SK-N-MC (cell line): Measurements from ENCODE around the gene ACO2.

ENCODE experiments used
- EZH2 ChIP-seq: fragments of 200-600 bp; sonication (generic); IDR thresholded peaks from one replicate; pipeline ENCODE4 v1.6.1; 2017; ENCODE audit warnings: antibody characterized with exemption
- FOXP2 ChIP-seq: optimal IDR thresholded peaks from 2 replicates; pipeline ENCODE3; 2011; ENCODE audit warnings: mild to moderate bottlenecking, moderate library complexity; ENCODE audit not compliant: insufficient read depth; ENCODE audit errors: extremely low read length, control extremely low read depth
- POLR2AphosphoS5 ChIP-seq: IDR thresholded peaks from 2 replicates; pipeline ENCODE4 v1.6.1; 2012; ENCODE audit warnings: mild to moderate bottlenecking, low read depth, low read length, borderline replicate concordance

DNA sequence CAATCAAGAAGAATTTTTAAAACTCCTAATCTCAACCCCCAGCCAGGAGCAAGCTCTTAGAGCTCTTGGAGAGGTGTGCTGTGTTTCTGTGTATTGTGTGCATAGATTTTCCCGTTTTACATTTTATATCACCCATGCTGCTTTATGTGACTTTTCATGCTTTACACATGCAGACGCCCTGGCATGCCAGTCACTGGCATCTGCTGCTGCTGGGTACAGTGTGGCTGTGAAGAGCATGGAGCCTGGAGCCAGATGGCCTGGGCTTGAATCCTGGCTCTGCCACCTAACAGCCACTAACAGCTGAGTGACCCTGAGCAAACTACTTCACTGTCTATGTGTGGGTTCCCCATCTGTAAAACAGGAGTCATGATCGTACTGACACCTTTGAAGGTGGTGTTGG is 52.2 kb downstream of the ACO2 start:
- TF ChIP-seq POLR2AphosphoS5 (no peak), EZH2 (no peak), FOXP2 (no peak)
